Measurements from ENCODE around the gene CALN1. TPM values are rescaled to one million over a fixed set of nuclear protein-coding genes. Genes with fewer than 3 reads are reported as not detected.

The CALN1 gene
- polyA plus RNA-seq, 1 donor (not counting 4 experiments of a cell fraction or from before 2014, with no cell fraction given): not detected

DNA sequence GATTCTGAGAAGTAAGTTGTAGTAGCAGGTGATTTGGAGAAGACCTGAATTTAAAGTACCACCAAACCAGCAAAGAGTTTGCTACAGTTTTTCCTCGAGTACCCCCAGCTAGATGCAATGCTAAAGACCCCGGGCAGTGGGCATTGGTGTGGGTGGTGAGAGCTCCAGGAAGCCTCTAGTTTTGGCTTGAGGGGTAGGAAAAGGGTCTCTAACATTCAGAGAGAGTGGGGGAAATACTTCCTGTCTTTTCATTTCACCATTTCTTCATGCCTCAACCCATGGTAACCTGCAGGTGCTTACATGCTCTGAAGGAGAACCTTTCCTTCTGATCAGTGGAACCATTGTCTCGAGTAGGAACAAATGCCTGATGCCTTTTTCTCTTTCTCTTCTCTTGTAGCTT, 352.2 kb downstream of the CALN1 start:
- Histone ChIP-seq H3K36me3 (ENCODE audit: control insufficient read depth in 2 of 2, extremely low read depth in 1 of 2, insufficient read depth in 2 of 2, low read length in 2 of 2) (no peaks in the 10 kb centered on the region), H3K27me3 (ENCODE audit: control insufficient read depth, extremely low read depth, insufficient read depth, low read length) (no peaks in the 10 kb centered on the region), H4K20me1 (ENCODE audit: control insufficient read depth, extremely low read depth, insufficient read depth, low read length) (no peaks in the 10 kb centered on the region), H3K9ac (ENCODE audit: control insufficient read depth, extremely low read depth, insufficient read depth, low read length) (no peak overlapping the region), H3K4me2 (ENCODE audit: control insufficient read depth, extremely low read depth, insufficient read depth, low read depth, low read length) (no peak overlapping the region), H3K9me3 (ENCODE audit: control insufficient read depth, low read depth, low read length) (peaks cover 2% of the 10 kb centered on the region), H2AFZ (ENCODE audit: control insufficient read depth, low read length) (no peak overlapping the region), H3K4me1 (ENCODE audit: control insufficient read depth, extremely low read depth, insufficient read depth, low read length) (no peaks in the 10 kb centered on the region), H3K9me1 (ENCODE audit: control insufficient read depth, extremely low read depth, insufficient read depth, low read length) (no peaks in the 10 kb centered on the region), H3K4me3 (ENCODE audit: control insufficient read depth in 2 of 3, extremely low read depth in 1 of 3, insufficient read depth in 2 of 3, low read depth in 1 of 3, low read length in 3 of 3) (no peak overlapping the region), H3K27ac (ENCODE audit: control insufficient read depth, insufficient read depth, low read length) (no peak overlapping the region), H3K79me2 (ENCODE audit: control insufficient read depth, insufficient read depth, low read length) (no peaks in the 10 kb centered on the region)
- dilution Hi-C loops (cut with MboI; ENCODE audit: extremely low pct_ligation_motif_present, low sequenced_read_pairs): no loop called here
- FAIRE-seq: no peak
- TF ChIP-seq, protein P1, sequence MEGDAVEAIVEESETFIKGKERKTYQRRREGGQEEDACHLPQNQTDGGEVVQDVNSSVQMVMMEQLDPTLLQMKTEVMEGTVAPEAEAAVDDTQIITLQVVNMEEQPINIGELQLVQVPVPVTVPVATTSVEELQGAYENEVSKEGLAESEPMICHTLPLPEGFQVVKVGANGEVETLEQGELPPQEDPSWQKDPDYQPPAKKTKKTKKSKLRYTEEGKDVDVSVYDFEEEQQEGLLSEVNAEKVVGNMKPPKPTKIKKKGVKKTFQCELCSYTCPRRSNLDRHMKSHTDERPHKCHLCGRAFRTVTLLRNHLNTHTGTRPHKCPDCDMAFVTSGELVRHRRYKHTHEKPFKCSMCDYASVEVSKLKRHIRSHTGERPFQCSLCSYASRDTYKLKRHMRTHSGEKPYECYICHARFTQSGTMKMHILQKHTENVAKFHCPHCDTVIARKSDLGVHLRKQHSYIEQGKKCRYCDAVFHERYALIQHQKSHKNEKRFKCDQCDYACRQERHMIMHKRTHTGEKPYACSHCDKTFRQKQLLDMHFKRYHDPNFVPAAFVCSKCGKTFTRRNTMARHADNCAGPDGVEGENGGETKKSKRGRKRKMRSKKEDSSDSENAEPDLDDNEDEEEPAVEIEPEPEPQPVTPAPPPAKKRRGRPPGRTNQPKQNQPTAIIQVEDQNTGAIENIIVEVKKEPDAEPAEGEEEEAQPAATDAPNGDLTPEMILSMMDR (optimal IDR thresholded peaks at IDR 0.05 in 1 of 3, IDR thresholded peaks at IDR 0.05 in 1 of 3, conservative IDR thresholded peaks at IDR 0.05 in 1 of 3; ENCODE audit: extremely low read depth in 1 of 3, insufficient read depth in 2 of 3, low read length in 3 of 3): no peak
- no peak for TF ChIP-seq EZH2 (IDR thresholded peaks at IDR 0.05; ENCODE audit: low read length)
- DNase-seq (ENCODE audit: low read depth, low spot score): no peak

- no peak for DNase-seq (ENCODE audit: low read depth, low spot score)
- no peaks in the 10 kb centered on the region for H3K79me2 ChIP-seq (ENCODE audit: control insufficient read depth, insufficient read depth, low read length)
- no peaks in the 10 kb centered on the region for H3K36me3 ChIP-seq (ENCODE audit: control insufficient read depth in 2 of 2, extremely low read depth in 1 of 2, insufficient read depth in 2 of 2, low read length in 2 of 2)
- TF ChIP-seq EZH2 (IDR thresholded peaks at IDR 0.05; ENCODE audit: low read length): no peak
- TF ChIP-seq, protein P1 (optimal IDR thresholded peaks at IDR 0.05 in 1 of 3, IDR thresholded peaks at IDR 0.05 in 1 of 3, conservative IDR thresholded peaks at IDR 0.05 in 1 of 3; ENCODE audit: extremely low read depth in 1 of 3, insufficient read depth in 2 of 3, low read length in 3 of 3): no peak
- H3K4me3 ChIP-seq (ENCODE audit: control insufficient read depth in 2 of 3, extremely low read depth in 1 of 3, insufficient read depth in 2 of 3, low read depth in 1 of 3, low read length in 3 of 3): no peak overlapping the region
- H3K4me1 ChIP-seq (ENCODE audit: control insufficient read depth, extremely low read depth, insufficient read depth, low read length): no peaks in the 10 kb centered on the region
- FAIRE-seq: no peak
- no peak overlapping the region for H3K27ac ChIP-seq (ENCODE audit: control insufficient read depth, insufficient read depth, low read length)
- H3K27me3 ChIP-seq (ENCODE audit: control insufficient read depth, extremely low read depth, insufficient read depth, low read length): no peaks in the 10 kb centered on the region
- no peak overlapping the region for H3K4me2 ChIP-seq (ENCODE audit: control insufficient read depth, extremely low read depth, insufficient read depth, low read depth, low read length)
- no peaks in the 10 kb centered on the region for H3K9me1 ChIP-seq (ENCODE audit: control insufficient read depth, extremely low read depth, insufficient read depth, low read length)
- no peak overlapping the region for H2AFZ ChIP-seq (ENCODE audit: control insufficient read depth, low read length)
- H3K9ac ChIP-seq (ENCODE audit: control insufficient read depth, extremely low read depth, insufficient read depth, low read length): no peak overlapping the region
- dilution Hi-C loops (cut with MboI; ENCODE audit: extremely low pct_ligation_motif_present, low sequenced_read_pairs): no loop called here
- H3K9me3 ChIP-seq (ENCODE audit: control insufficient read depth, low read depth, low read length): peaks cover 2% of the 10 kb centered on the region
- no peaks in the 10 kb centered on the region for H4K20me1 ChIP-seq (ENCODE audit: control insufficient read depth, extremely low read depth, insufficient read depth, low read length)
These were observed 353.6 kb downstream of the CALN1 start for GRCh38 chr7:72058579-72058978.
